Measurements from ENCODE around the gene PRKCH. TPM values are rescaled to one million over a fixed set of nuclear protein-coding genes. Genes with fewer than 3 reads are reported as not detected.

Gene PRKCH
- total and polyA plus RNA-seq, 2 donors (not counting 3 experiments of a cell fraction or from before 2014, with no cell fraction given): 97.7 to 103 TPM

DNA sequence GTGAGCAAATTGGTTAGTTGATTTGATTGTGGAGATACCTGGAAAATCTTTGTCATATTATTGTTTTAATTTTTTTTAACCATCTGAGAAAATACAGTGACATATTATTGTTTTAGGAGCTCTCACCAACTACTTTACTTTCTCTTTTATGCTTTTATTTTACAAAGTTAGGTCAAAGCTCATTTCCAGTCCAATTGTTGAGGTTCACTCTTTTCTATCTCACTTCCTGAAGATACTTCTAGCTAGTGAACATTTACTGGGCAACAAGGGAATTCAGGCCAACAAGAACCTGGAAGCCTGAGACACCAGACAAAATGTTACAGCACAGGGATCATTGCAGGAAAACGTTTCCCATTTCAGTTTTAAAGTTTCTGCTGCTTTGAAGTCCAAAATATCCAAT, 44.1 kb upstream of the PRKCH start:
- no peaks in the 10 kb centered on the region for H3K79me2 ChIP-seq (ENCODE audit: control insufficient read depth, insufficient read depth, low read length)
- no peaks in the 10 kb centered on the region for H3K9me3 ChIP-seq (replicated peaks; ENCODE audit: control insufficient read depth, insufficient read depth, low read length)
- no peak for TF ChIP-seq MYC (IDR thresholded peaks at IDR 0.05; ENCODE audit: low read depth, low read length)
- TF ChIP-seq POLR2AphosphoS5 (IDR thresholded peaks at IDR 0.05; ENCODE audit: insufficient read depth, low read depth, low read length): no peak
- no peak for TF ChIP-seq EZH2 (IDR thresholded peaks at IDR 0.05; ENCODE audit: borderline replicate concordance, low read depth, low read length, severe bottlenecking)
- TF ChIP-seq, protein P1, sequence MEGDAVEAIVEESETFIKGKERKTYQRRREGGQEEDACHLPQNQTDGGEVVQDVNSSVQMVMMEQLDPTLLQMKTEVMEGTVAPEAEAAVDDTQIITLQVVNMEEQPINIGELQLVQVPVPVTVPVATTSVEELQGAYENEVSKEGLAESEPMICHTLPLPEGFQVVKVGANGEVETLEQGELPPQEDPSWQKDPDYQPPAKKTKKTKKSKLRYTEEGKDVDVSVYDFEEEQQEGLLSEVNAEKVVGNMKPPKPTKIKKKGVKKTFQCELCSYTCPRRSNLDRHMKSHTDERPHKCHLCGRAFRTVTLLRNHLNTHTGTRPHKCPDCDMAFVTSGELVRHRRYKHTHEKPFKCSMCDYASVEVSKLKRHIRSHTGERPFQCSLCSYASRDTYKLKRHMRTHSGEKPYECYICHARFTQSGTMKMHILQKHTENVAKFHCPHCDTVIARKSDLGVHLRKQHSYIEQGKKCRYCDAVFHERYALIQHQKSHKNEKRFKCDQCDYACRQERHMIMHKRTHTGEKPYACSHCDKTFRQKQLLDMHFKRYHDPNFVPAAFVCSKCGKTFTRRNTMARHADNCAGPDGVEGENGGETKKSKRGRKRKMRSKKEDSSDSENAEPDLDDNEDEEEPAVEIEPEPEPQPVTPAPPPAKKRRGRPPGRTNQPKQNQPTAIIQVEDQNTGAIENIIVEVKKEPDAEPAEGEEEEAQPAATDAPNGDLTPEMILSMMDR (IDR thresholded peaks at IDR 0.05; ENCODE audit: extremely low read depth in 1 of 2, insufficient read depth in 1 of 2, low read depth in 1 of 2, low read length in 2 of 2): no peak
- no peak for TF ChIP-seq FOS (IDR thresholded peaks at IDR 0.05; ENCODE audit: borderline replicate concordance, insufficient read depth, low read length)
- TF ChIP-seq GATA2 (IDR thresholded peaks at IDR 0.05; ENCODE audit: insufficient read depth, insufficient read length, low read depth, low read length): no peak
- no peak for TF ChIP-seq POLR2A (IDR thresholded peaks at IDR 0.05; ENCODE audit: low read depth, low read length)
- TF ChIP-seq, protein P2, sequence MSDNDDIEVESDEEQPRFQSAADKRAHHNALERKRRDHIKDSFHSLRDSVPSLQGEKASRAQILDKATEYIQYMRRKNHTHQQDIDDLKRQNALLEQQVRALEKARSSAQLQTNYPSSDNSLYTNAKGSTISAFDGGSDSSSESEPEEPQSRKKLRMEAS (IDR thresholded peaks at IDR 0.05; ENCODE audit: insufficient read depth, insufficient read length): no peak
- TF ChIP-seq JUN (IDR thresholded peaks at IDR 0.05; ENCODE audit: borderline replicate concordance, insufficient read depth, insufficient read length, low read depth): no peak
- FAIRE-seq (no peak), DNase-seq (ENCODE audit: low read depth, low spot score) (peak; percentile 81)
- no peak overlapping the region for H3K4me3 ChIP-seq (replicated peaks in 1 of 3; ENCODE audit: insufficient read depth in 1 of 3, low read depth in 1 of 3, low read length in 3 of 3)
- BruUV-seq (replicated peaks): no TSS peak
- H3K9me1 ChIP-seq (replicated peaks; ENCODE audit: control insufficient read depth, extremely low read depth, insufficient read depth, low read length): no peaks in the 10 kb centered on the region
- no peaks in the 10 kb centered on the region for H4K20me1 ChIP-seq (replicated peaks; ENCODE audit: control insufficient read depth, extremely low read depth, insufficient read depth, low read length)
- H3K4me1 ChIP-seq (ENCODE audit: control insufficient read depth, extremely low read depth, insufficient read depth, low read length): peaks cover 9% of the 10 kb centered on the region
- H2AFZ ChIP-seq (ENCODE audit: low read depth, low read length): no peak overlapping the region
- ChIA-PET POLR2A (no interaction called here), CTCF (interaction anchor here (0.7 to 1.1 kb wide), 2 partner anchors 8 to 10 kb away, joined by 3 read pairs; no protein-coding TSS in a partner anchor)
- peaks cover 9 to 11% of the 10 kb centered on the region in 2 experiments for H3K27me3 ChIP-seq (ENCODE audit: control insufficient read depth in 2 of 2, insufficient read depth in 2 of 2, low read length in 2 of 2)
- H3K9ac ChIP-seq (replicated peaks; ENCODE audit: extremely low read depth, insufficient read depth, low read length): no peak overlapping the region
- dilution Hi-C loops (cut with MboI; ENCODE audit: extremely low pct_ligation_motif_present, low sequenced_read_pairs): loop anchor here (25.0 kb wide), 1 partner anchor 185 kb away; no protein-coding TSS in a partner anchor
- no peaks in the 10 kb centered on the region for H3K36me3 ChIP-seq (ENCODE audit: control insufficient read depth in 2 of 2, extremely low read depth in 1 of 2, insufficient read depth in 2 of 2, low read length in 2 of 2)
- no peak overlapping the region for H3K4me2 ChIP-seq (ENCODE audit: insufficient read depth, low read length)
- intact Hi-C loops (cut with micrococcal nuclease): no loop called here
- no peak overlapping the region for H3K27ac ChIP-seq (ENCODE audit: insufficient read depth, low read depth, low read length)
